Stimulated activated CD8-positive, alpha-beta memory T cell treated with anti-CD3 and anti-CD28 coated beads, Interleukin-7, amount 100 ng/mL, for 1 hour (primary cell): Measurements from ENCODE around the gene MYO1E.

Source experiments
- DNase-seq, 2 donors: peaks; one replicate each; pipeline ENCODE4 v3.0.0-alpha.2; 2020; ENCODE audit warnings: low read depth in 2 of 2

Gene MYO1E

DNA sequence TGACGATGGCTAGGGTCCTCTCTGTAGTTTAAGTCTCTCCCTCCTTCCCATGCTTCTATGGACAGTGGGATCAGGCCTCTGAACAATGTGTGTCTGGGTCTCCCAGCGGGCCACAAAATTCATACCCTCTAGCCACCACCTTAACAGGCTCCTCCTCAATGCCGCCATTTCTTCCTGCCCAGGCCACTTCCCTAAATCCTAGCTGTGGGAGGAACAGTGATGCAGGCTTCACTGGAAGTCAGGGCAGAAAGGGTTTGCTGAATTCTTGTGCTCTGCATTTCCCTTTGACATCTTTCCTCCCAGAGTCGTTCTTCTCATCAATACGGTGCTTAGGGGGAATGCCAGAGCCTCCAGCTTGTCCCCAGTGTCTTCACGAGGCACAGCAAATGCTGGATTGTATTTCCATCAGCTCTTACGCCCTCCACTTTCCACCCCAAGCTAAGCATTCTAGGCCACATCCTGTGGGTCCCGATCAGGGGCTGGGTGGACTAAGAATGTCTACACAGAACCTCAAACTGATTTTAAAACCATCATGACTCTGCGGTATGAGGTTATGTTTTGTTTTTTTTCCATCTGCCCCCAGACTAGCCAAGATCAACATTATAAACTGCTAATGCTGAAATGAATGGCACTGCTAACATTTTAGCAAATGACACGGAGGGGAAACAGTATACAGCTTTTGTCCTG is 177.9 kb downstream of the MYO1E start:
- no peak for DNase-seq

GRCh38 chr15:59191855-59192237 is 180.8 kb downstream of the MYO1E start:
- DNase-seq = no peak

DNA sequence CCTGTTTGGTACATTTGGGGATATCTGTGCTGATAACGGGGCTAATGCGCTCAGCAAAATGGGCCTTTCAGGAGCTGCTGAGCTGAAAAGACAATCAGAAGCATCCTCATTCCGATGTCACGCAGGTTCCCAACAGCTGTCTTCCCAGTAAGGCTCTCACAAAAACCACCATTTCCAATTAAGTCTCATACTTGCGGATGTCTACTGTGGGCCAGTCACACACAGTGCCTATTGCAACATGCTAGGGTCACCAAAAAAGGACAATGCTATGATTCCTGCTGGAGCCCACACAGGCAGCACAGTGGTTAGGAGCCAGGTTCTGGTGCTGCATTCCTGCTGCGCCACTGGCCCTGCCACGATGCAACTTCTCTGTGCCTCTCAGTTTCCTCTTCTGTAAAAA is 182.4 kb downstream of the MYO1E start:
- no peak for DNase-seq

DNA sequence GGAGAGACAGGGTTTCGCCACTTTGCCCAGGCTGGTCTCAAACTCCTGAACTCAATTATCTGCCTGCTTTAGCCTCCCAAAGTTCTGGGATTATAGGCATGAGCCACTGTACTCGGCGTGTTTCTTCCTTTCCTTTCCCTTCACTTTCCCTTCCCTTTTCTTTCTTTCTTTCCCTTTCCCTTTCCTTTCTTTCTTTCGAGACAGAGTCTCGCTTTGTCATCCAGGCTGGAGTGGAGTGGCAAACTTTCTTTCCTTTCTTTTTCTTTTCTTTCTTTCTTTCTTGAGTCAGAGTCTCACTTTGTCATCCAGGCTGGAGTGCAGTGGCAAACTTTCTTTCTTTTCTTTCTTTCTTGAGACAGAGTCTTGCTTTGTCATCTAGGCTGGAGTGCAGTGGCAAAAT is 183.4 kb downstream of the MYO1E start:
- DNase-seq = no peak

GRCh38 chr15:59186501-59186900 is 186.2 kb downstream of the MYO1E start:
- DNase-seq = no peak

DNA sequence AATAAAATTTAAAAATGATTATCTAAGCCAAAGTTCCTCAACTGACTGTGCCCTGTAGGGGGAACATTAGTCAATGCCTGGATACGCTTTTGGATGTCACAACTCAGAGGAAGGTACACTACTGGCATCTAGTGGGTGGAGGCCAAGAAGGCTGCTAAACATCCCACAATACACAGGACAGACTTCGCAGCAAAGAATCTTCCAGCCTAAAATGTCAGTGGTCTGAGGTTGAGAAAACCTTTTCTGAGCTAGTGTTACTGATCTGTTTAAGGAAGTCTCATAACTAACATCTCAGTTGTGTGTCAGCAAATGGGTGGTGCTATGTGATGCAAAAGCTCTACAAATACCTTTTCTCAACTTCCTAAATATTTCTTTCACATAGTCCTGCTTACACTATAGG is 186.9 kb downstream of the MYO1E start:
- no peak for DNase-seq

- DNase-seq = no peak
These were observed 191.6 kb downstream of the MYO1E start for GRCh38 chr15:59180945-59181600.

DNA sequence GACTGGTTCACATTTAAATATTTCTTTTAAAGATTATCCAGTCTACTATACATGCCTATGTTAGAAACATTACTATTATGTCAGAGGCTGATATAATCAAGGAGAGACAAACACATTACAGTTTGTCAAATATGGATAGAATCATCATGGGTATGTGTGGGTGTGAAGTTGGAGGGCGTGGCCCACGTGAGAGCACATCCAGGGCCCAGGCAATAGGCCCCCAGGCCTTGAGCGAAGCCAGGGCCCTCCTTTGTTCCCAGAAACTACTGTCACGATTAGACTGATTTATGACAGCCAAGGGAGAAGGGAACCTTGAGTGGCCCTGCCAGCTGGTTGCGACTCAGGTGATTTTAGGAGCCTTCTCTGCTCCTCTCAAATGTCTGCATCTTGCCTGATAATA is 193.0 kb downstream of the MYO1E start:
- no peak for DNase-seq

- no peak for DNase-seq
These were observed 194.4 kb downstream of the MYO1E start for GRCh38 chr15:59178151-59178695.

GRCh38 chr15:59177317-59177660 is 195.4 kb downstream of the MYO1E start:
- no peak for DNase-seq

GRCh38 chr15:59176653-59177316 is 195.9 kb downstream of the MYO1E start:
- no peak for DNase-seq

DNA sequence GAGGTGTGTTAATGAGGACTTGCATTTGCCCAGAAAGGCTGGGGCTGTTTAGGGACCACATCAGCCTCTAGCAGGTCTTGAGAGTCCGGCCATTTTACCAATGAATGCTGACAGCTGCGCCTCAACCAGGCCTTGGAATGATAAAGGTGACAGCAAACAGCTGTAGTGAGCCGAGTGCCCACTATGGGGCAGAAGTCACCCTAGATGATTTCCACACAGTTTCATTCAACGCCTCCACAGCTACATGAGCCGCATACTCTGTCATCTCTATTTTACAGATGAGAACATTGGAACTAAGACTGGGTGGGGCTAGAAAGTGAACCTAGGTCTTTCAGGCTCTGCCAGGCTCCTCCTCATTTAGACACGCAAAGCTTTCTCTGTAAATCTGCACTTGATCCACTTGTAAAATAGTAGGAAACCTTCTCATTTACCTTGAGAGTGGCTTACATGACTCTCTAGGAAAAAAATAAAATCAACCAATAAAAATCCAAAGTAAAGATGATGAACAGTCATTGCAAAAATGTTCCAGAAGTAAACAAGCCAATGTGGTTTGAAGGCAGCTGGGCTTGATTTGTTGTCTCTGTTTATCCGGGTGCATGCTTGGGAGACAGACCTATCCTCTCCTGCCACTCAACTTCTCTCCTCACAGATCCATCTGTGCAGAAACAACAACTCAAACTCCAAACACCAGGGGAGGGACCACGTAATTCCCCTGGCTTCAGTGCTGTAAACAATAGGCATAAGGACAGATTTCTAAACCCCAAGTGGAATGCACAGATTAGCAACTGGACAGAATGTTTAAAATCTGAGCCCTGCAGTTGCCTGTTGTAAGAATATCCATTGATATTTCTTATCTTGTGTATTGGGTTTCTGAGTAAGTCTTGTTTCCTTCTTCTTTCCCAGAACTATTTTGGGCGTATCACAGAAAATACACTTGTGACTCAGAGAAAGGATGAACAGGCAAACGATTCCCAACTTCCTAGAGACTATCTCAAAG is 197.5 kb downstream of the MYO1E start:
- DNase-seq = no peak

DNA sequence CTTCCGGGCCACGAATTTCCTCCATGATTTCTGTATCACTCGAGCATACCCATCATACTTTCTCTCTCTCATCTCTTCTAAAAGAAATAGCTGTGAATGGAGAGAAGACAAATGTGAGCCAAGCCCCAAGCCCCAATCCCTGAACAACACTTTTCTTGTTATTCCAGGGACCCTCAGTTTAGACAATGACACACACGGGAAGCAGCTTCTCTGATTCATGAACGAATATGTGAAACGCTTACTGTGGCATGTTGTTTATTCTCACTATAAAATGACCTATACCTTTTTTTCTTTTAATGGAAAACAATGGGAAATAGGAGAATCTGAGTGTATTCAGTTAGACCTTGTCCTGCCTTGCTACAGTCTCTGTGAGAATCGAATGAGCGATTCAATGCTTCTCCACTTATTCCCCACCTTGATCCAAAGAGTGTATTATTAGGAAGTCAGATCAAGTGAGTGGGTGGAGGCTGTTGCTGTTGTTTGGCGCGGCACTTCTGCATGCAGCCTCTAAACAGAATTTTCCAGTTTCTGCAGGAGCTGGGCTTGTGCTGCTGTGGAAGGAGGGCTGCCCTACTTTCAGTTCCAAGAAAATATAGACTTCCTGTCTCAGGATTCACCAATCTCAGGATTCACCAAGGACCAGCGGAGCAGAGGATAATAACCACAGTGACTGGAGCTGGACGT is 198.4 kb downstream of the MYO1E start:
- DNase-seq = no peak

GRCh38 chr15:59173194-59173593 is 199.5 kb downstream of the MYO1E start:
- DNase-seq = no peak

GRCh38 chr15:59172289-59172901 is 200.3 kb downstream of the MYO1E start:
- no peak for DNase-seq

- DNase-seq = no peak
These were observed 201.6 kb downstream of the MYO1E start for GRCh38 chr15:59171067-59171397.

GRCh38 chr15:59170295-59171066 is 202.2 kb downstream of the MYO1E start:
- no peak for DNase-seq

DNA sequence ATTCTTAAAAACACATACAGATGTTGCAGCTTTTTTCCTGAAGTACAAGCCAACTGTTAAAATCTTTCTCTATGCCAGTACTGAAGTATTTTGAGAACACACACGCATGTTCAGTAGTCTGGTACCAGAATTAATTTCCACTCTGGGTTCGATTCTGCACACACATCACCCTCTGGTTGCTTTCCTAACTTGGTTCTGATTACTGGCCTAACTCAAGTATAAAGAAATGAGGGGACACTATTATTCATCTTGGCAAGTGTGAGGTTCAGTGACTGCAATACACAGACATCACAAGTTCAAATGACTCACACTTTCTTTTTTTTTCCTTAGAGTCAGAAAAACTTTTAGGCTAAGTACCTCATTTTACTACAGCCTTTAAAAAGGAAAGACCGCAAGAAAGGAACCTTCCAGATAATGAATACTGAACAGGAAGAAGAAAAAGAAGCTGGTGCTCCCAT is 203.4 kb downstream of the MYO1E start:
- DNase-seq = no peak

DNA sequence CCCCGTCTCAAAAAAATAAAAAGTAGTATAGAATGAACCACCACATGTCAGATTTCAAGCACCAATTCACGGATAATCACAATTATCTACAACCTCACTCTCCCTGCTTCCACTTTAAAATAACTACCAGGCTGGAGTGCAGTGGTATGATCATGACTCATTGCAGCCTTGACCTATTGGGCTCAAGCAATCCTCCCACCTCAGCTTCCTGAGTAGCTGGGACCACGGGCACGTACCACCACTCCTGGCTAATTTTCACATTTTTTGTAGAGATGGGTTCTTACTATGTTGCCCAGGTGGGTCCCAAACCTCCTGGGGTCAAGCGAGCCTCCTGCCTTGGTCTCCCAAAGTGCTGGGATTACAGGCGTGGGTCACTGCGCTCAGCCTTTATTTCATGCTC is 204.1 kb downstream of the MYO1E start:
- DNase-seq = no peak
